Calu3 (cell line): ENCODE data around the gene SPINT1. TPM values are rescaled to one million over a fixed set of nuclear protein-coding genes. Genes with fewer than 3 reads are reported as not detected.

ENCODE experiments used
- BruUV-seq: library from RNA; stranded (reverse); fragments of 400-500 nt; replicated peaks from 2 replicates; lab custom pipeline; 2021; lab: Mats Ljungman, UMichigan
- CTCF ChIA-PET: fragments of 300-600 bp; sonication (Branson Sonifier 250); formaldehyde crosslinking; loops from one replicate; lab custom pipeline; 2022; ENCODE audit warnings: antibody characterized with exemption; lab: Charles Lee
- DNase-seq: peaks from one replicate; pipeline ENCODE4 v3.0.0; 2022
- H3K27ac Mint-ChIP-seq: one replicate; pipeline ENCODE4 v1.8.0; 2022; ENCODE audit warnings: mixed read lengths; ENCODE audit not compliant: unreplicated experiment
- H3K27me3 Mint-ChIP-seq: one replicate; pipeline ENCODE4 v1.8.0; 2022; ENCODE audit warnings: mixed read lengths; ENCODE audit not compliant: unreplicated experiment
- H3K36me3 Mint-ChIP-seq: one replicate; pipeline ENCODE4 v1.8.0; 2022; ENCODE audit warnings: mild to moderate bottlenecking, moderate library complexity, mixed read lengths; ENCODE audit not compliant: insufficient read depth, unreplicated experiment
- H3K4me1 Mint-ChIP-seq: one replicate; pipeline ENCODE4 v1.8.0; 2022; ENCODE audit warnings: mild to moderate bottlenecking, low read depth, mixed read lengths; ENCODE audit not compliant: unreplicated experiment
- H3K4me3 Mint-ChIP-seq: one replicate; pipeline ENCODE4 v1.8.0; 2022; ENCODE audit warnings: mild to moderate bottlenecking, low read depth, moderate library complexity, mixed read lengths; ENCODE audit not compliant: unreplicated experiment
- H3K9me3 Mint-ChIP-seq: one replicate; pipeline ENCODE4 v1.8.0; 2022; ENCODE audit warnings: low read depth, mixed read lengths; ENCODE audit not compliant: unreplicated experiment
- intact Hi-C: fragments of 100-400 bp; cut with micrococcal nuclease; formaldehyde crosslinking; loops from one replicate; pipeline ENCODE4 v1.10.0; 2022; ENCODE audit not compliant: unreplicated experiment
- total RNA-seq: library from RNA; stranded (reverse); gene quantifications from 2 replicates; pipeline ENCODE4 v1.2.3, GENCODE V29; 2022
- TF ChIP-seq, protein P1 (sequence below): fragments of 200-600 bp; IDR thresholded peaks from one replicate; pipeline ENCODE4 v1.8.0; 2022; ENCODE audit warnings: antibody characterized with exemption; ENCODE audit not compliant: unreplicated experiment

SPINT1 gene
- total RNA-seq, 1 experiment from 2014 or later = 93.7 TPM

DNA sequence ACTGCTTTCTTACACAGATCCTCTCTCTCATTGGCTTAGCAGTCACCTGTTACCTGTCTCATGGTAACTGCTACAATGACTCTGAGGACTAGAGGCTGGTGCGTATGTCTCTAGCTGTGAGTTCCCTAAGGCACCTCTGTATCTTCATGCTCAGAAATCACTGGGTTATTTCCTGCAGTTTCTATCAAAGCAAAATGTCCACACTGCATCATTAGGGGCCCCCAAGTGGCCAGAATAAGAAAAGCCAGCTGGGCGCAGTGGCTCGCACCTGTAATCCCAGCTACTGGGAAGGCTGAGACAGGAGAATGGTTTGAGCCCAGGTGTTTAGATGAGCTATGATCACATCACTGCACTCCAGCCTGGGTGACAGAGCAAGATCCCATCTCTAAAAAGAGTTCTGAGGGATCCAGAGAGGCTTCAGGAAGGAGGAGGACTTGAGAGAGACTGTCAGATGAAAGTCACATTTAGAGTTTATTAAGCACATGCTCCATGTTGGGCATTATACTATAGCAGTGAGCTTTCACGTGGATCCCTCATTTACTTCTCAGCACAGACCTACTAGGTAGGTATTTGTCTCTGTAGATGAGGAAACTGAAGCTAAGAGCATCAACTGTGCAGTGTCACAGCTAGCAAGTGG lies 48.1 kb downstream of the SPINT1 start:
- Mint-ChIP-seq H3K27me3 (no peaks in the 10 kb centered on the region), H3K4me3 (no peak overlapping the region), H3K9me3 (no peaks in the 10 kb centered on the region), H3K27ac (no peak overlapping the region), H3K4me1 (peaks cover 18% of the 10 kb centered on the region), H3K36me3 (peaks cover 34% of the 10 kb centered on the region)
- BruUV-seq = no TSS peak
- CTCF ChIA-PET = interaction anchor here (0.6 to 4.4 kb wide), 13 partner anchors 11 to 213 kb away, joined by 3 to 92 read pairs (median 4); partner anchors contain the start of genes C15orf62, RAD51, RHOV and SPINT1
- intact Hi-C loops = loop anchor here (1.0 kb wide), 1 partner anchor 33 kb away; no protein-coding TSS in a partner anchor
- peak; percentile 55 for DNase-seq
- TF ChIP-seq, protein P1, sequence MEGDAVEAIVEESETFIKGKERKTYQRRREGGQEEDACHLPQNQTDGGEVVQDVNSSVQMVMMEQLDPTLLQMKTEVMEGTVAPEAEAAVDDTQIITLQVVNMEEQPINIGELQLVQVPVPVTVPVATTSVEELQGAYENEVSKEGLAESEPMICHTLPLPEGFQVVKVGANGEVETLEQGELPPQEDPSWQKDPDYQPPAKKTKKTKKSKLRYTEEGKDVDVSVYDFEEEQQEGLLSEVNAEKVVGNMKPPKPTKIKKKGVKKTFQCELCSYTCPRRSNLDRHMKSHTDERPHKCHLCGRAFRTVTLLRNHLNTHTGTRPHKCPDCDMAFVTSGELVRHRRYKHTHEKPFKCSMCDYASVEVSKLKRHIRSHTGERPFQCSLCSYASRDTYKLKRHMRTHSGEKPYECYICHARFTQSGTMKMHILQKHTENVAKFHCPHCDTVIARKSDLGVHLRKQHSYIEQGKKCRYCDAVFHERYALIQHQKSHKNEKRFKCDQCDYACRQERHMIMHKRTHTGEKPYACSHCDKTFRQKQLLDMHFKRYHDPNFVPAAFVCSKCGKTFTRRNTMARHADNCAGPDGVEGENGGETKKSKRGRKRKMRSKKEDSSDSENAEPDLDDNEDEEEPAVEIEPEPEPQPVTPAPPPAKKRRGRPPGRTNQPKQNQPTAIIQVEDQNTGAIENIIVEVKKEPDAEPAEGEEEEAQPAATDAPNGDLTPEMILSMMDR = peak; percentile 36

DNA sequence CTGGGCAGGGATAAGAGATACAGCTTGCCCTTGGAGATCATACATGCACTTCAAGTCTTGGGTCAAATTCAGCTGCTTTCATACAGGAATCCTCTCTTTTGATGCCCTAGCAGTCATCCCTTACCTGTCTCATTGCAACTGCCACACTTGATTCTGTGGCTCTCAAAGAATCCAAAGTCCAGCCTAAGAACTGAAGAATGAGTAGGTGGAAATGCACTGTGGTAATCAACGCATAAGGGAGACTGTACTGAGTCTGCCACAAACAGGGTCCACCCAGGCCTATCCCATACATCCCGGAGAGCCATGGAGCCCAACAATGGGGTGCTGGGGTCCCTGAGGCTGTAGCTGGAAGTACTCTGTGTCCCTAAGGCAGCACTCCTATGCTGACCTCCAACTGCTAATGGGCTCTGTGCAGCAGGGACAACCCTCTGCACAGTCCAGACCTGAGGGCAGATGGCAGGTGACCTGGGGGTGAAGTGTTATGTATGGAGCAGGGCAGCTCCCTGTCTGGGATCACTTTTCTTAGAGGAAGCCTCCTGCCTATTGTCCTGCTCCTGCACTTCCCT lies 48.7 kb downstream of the SPINT1 start:
- peaks cover 18% of the 10 kb centered on the region for H3K4me1 Mint-ChIP-seq
- H3K36me3 Mint-ChIP-seq = peaks cover 38% of the 10 kb centered on the region
- CTCF ChIA-PET = interaction anchor here (0.6 to 4.4 kb wide), 13 partner anchors 12 to 213 kb away, joined by 3 to 92 read pairs (median 4); partner anchors contain the start of genes C15orf62, RAD51, RHOV and SPINT1
- no peaks in the 10 kb centered on the region for H3K9me3 Mint-ChIP-seq
- intact Hi-C loops = loop anchor here (1.0 kb wide), 1 partner anchor 33 kb away; no protein-coding TSS in a partner anchor
- no peak overlapping the region for H3K27ac Mint-ChIP-seq
- no peaks in the 10 kb centered on the region for H3K27me3 Mint-ChIP-seq
- BruUV-seq = no TSS peak
- DNase-seq = no peak
- TF ChIP-seq, protein P1 = no peak
- no peak overlapping the region for H3K4me3 Mint-ChIP-seq

DNA sequence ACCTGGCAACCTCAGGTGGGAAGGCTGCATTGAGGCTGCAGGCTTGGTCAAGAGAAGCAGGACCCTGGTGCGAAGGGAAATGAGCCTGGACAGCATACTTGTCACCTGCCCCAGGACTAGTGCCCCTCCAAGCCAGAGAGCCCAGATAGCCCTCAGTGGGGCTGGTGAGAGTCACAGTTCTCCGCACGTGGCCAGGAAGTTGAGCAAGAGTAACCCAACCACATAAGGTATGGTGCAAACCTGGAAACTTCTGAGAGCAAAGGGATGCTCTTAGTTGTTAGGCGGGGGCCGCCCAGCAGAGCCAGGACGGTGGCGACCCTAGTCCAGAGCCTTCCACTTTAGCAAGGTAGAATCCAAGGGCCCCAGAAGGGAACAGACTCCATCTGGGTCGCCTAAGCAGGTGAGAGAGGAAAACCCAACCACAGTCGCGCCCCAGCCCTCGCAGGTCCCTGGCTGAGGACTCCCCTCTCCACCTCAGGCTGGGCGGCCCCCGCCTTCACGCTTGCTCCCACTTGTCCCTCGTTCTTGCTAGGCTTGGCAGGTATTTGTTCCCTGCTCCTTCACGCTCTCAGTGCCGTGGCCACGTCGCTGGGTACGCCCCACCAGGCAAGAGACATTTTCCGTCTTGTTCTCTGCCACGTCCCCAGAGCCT lies 49.3 kb downstream of the SPINT1 start:
- TF ChIP-seq, protein P1 = no peak
- H3K36me3 Mint-ChIP-seq = peaks cover 40% of the 10 kb centered on the region
- H3K4me3 Mint-ChIP-seq = peak overlapping the region; percentile 89
- BruUV-seq = no TSS peak
- CTCF ChIA-PET = interaction anchor here (1.3 to 4.4 kb wide), 6 partner anchors 23 to 146 kb away, joined by 6 to 95 read pairs (median 9); no protein-coding TSS in a partner anchor
- no peaks in the 10 kb centered on the region for H3K9me3 Mint-ChIP-seq
- no peak overlapping the region for H3K27ac Mint-ChIP-seq
- H3K4me1 Mint-ChIP-seq = peaks cover 18% of the 10 kb centered on the region
- no peaks in the 10 kb centered on the region for H3K27me3 Mint-ChIP-seq
- DNase-seq = no peak
- intact Hi-C loops = no loop called here
